Adrenal gland (tissue), 5 donors: ENCODE data around the gene CDC42EP4.

Experiments
- CTCF ChIP-seq, 6 experiments: fragments of 450-650 bp in 4 of 6; fragments of 200-600 bp in 2 of 6; sonication (generic) in 1 of 6; IDR thresholded peaks; 1 replicate in 5 of 6; 2 replicates in 1 of 6; pipeline versions ENCODE4 v1.5.1 to v1.8.0; 2016 to 2021; ENCODE audit warnings: antibody characterized with exemption in 6 of 6, mild to moderate bottlenecking in 2 of 6, moderate library complexity in 1 of 6
- POLR2A ChIP-seq, 2 donors: fragments of 450-650 bp; IDR thresholded peaks; one replicate each; pipeline ENCODE4 v1.6.1; 2017; ENCODE audit warnings: antibody characterized with exemption in 2 of 2, mild to moderate bottlenecking in 2 of 2, moderate library complexity in 1 of 2
- donor health status: DM: no; HTN: no; CAD: no.

GRCh38 chr17:73342050-73342522 lies 30.3 kb upstream of the CDC42EP4 start:
- TF ChIP-seq CTCF (IDR thresholded peaks at IDR 0.05) = no peak
- no peak for TF ChIP-seq POLR2A (IDR thresholded peaks at IDR 0.05)
